GM23338 (cell line): ENCODE measurements around the gene TTYH1. TPM values are rescaled to one million over a fixed set of nuclear protein-coding genes. Genes with fewer than 3 reads are reported as not detected.
A peak's percentile ranks its signal among the peaks of the same experiment; 100 is the strongest.

Experiments
- ATAC-seq: fragments of 200-7000 bp; cut with Tn5 transposase; 3 replicates; pipeline ENCODE4 v1.9.1; 2020
- DNase-seq: peaks from one replicate; pipeline ENCODE4 v3.0.0-alpha.2; 2015; ENCODE audit warnings: low spot score
- H2AFZ ChIP-seq: fragments of 200-600 bp; sonication (generic); 2 replicates; pipeline ENCODE4 v1.8.0; 2016; ENCODE audit warnings: antibody characterized with exemption, mild to moderate bottlenecking, moderate library complexity
- H3F3A ChIP-seq: fragments of 200-600 bp; sonication (generic); replicated peaks from 2 replicates; pipeline ENCODE4 v1.8.0; 2017; ENCODE audit warnings: antibody characterized with exemption, mixed run types, low read depth
- H3K27ac ChIP-seq: fragments of 200-600 bp; sonication (generic); 2 replicates; pipeline ENCODE4 v1.6.1; 2016; ENCODE audit warnings: low read depth
- H3K27me3 ChIP-seq: fragments of 200-600 bp; sonication (generic); 2 replicates; pipeline ENCODE4 v1.8.0; 2016; ENCODE audit warnings: mild to moderate bottlenecking, mixed run types, moderate library complexity; ENCODE audit not compliant: insufficient read depth
- H3K36me3 ChIP-seq: fragments of 200-600 bp; sonication (generic); 2 replicates; pipeline ENCODE4 v1.8.0; 2016; ENCODE audit warnings: mild to moderate bottlenecking; ENCODE audit not compliant: insufficient read depth
- H3K4me1 ChIP-seq: fragments of 200-600 bp; sonication (generic); 2 replicates; pipeline ENCODE4 v1.8.0; 2016; ENCODE audit warnings: mild to moderate bottlenecking, moderate library complexity; ENCODE audit not compliant: insufficient read depth
- H3K4me2 ChIP-seq: fragments of 200-600 bp; sonication (generic); 2 replicates; pipeline ENCODE4 v1.7.1; 2017; ENCODE audit warnings: mixed run types
- H3K4me3 ChIP-seq: fragments of 200-600 bp; sonication (generic); 2 replicates; pipeline ENCODE4 v1.6.1; 2016; ENCODE audit warnings: mixed run types
- H3K79me2 ChIP-seq: fragments of 200-600 bp; sonication (generic); replicated peaks from 2 replicates; pipeline ENCODE4 v1.8.0; 2017; ENCODE audit warnings: mild to moderate bottlenecking; ENCODE audit not compliant: insufficient read depth
- H3K9me2 ChIP-seq: fragments of 200-600 bp; sonication (generic); 2 replicates; pipeline ENCODE4 v1.8.0; 2017; ENCODE audit not compliant: insufficient read depth
- H4K20me1 ChIP-seq: fragments of 200-600 bp; sonication (generic); replicated peaks from 2 replicates; pipeline ENCODE4 v1.8.0; 2017; ENCODE audit warnings: mild to moderate bottlenecking; ENCODE audit not compliant: insufficient read depth
- H3K27ac Mint-ChIP-seq: 2 replicates; pipeline ENCODE4 v1.8.0; 2020; ENCODE audit warnings: inconsistent platforms, mild to moderate bottlenecking, moderate library complexity, mixed read lengths
- H3K27me3 Mint-ChIP-seq: 3 replicates; pipeline ENCODE4 v1.8.0; 2022; ENCODE audit warnings: low read depth, mild to moderate bottlenecking, moderate library complexity, mixed read lengths, inconsistent platforms; ENCODE audit not compliant: insufficient read depth, poor library complexity
- H3K36me3 Mint-ChIP-seq: 3 replicates; pipeline ENCODE4 v1.8.0; 2021; ENCODE audit warnings: low read depth, mild to moderate bottlenecking, inconsistent platforms, moderate library complexity, mixed read lengths
- H3K4me1 Mint-ChIP-seq: 3 replicates; pipeline ENCODE4 v1.8.0; 2020; ENCODE audit warnings: mild to moderate bottlenecking, inconsistent platforms, mixed read lengths
- H3K4me3 Mint-ChIP-seq: 3 replicates; pipeline ENCODE4 v1.8.0; 2021; ENCODE audit warnings: moderate library complexity, mild to moderate bottlenecking, inconsistent platforms, mixed read lengths
- H3K9me3 Mint-ChIP-seq: 3 replicates; pipeline ENCODE4 v1.8.0; 2020; ENCODE audit warnings: moderate library complexity, mild to moderate bottlenecking, inconsistent platforms, mixed read lengths
- EZH2 ChIP-seq: fragments of 200-600 bp; sonication (generic); IDR thresholded peaks from one replicate; pipeline ENCODE4 v1.8.0; 2017; ENCODE audit warnings: antibody characterized with exemption, mild to moderate bottlenecking, low read depth; ENCODE audit not compliant: unreplicated experiment
- EZH2phosphoT487 ChIP-seq: fragments of 200-600 bp; sonication (generic); IDR thresholded peaks from one replicate; pipeline ENCODE4 v1.8.1; 2018; ENCODE audit warnings: antibody characterized with exemption; ENCODE audit not compliant: unreplicated experiment
- POLR2AphosphoS5 ChIP-seq: IDR thresholded peaks from 2 replicates; pipeline ENCODE4 v1.6.1; 2016; ENCODE audit warnings: antibody characterized with exemption, low read depth
- REST ChIP-seq: IDR thresholded peaks from one replicate; pipeline ENCODE4 v1.6.1; 2018; ENCODE audit warnings: antibody characterized with exemption; ENCODE audit not compliant: unreplicated experiment
- STAT1 ChIP-seq: IDR thresholded peaks from one replicate; pipeline ENCODE4 v1.6.1; 2016; ENCODE audit warnings: antibody characterized with exemption; ENCODE audit not compliant: unreplicated experiment
- ZNF331 ChIP-seq: fragments of 250-450 bp; sonication (Bioruptor Pico); IDR thresholded peaks from 2 replicates; pipeline ENCODE4 v1.5.0; 2020; ENCODE audit warnings: low read depth, mild to moderate bottlenecking, moderate library complexity
- ZNF462 ChIP-seq: fragments of 250-450 bp; sonication (Bioruptor Pico); IDR thresholded peaks from 2 replicates; pipeline ENCODE4 v1.5.0; 2020; ENCODE audit warnings: mild to moderate bottlenecking, moderate library complexity
- polyA plus RNA-seq: library from polyadenylated mRNA; unstranded; fragments of >200 nt; fragmentation: Nextera tagmentation; extraction: Ambion mirVana; gene quantifications from 2 replicates; pipeline ENCODE4 v1.2.1, GENCODE V29; 2016
- total RNA-seq: library from RNA; depleted of rRNA; stranded (reverse); fragments of >200 nt; shearing (Covaris generic); gene quantifications from 2 replicates; pipeline ENCODE4 v1.2.3, GENCODE V29; 2014
- TF ChIP-seq, protein P1 (sequence below): IDR thresholded peaks from 2 replicates; pipeline ENCODE4 v1.6.1; 2016; ENCODE audit warnings: antibody characterized with exemption

Gene TTYH1
- total and polyA plus RNA-seq, 2 experiments from 2014 or later = 18.2 to 40.8 TPM

DNA sequence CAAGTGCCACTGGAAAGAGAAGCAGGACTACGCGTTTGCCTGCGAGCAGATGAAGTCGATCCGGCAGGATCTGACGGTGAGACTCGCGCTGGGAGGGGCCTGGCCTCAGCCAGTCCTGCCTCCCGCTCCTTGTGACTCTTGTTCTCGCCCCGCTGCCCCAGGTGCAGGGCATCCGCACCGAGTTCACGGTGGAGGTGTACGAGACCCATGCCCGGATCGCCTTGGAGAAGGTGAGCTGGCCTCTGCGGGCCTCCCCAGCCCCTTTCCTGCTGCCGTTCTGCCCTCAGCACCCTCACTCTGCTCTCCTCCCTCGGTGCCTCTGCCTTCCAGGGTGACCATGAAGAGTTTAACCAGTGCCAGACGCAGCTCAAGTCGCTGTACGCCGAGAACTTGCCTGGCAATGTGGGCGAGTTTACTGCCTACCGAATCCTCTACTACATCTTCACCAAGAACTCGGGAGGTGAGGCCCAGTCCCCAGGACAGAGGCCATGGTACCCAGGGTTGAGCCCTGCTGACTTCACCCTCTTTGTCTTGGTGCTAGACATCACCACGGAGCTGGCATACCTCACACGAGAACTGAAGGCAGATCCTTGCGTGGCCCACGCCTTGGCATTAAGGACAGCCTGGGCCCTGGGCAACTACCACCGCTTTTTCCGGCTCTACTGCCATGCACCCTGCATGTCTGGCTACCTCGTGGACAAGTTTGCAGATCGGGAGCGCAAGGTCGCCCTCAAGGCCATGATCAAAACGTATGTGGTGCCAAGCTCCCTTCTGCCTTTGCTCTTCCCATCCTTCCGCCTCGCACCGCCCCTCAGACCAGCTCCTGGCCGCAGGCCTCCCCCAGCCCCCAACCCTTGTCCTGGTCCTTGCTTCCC lies 42.7 kb downstream of the TTYH1 start:
- Histone ChIP-seq H4K20me1 (peaks cover 6% of the 10 kb centered on the region; the same call in 1 of the 2 replicates), H2AFZ (no peak overlapping the region), H3K27ac (no peak overlapping the region), H3F3A (peaks cover 6% of the 10 kb centered on the region; the same call in 1 of the 2 replicates), H3K4me2 (no peak overlapping the region), H3K79me2 (peaks cover 6% of the 10 kb centered on the region; the same call in 1 of the 2 replicates), H3K27me3 (no peaks in the 10 kb centered on the region), H3K9me2 (no peaks in the 10 kb centered on the region), H3K4me1 (peaks cover 3% of the 10 kb centered on the region; the same call in 1 of the 2 replicates), H3K36me3 (peaks cover 27% of the 10 kb centered on the region), H3K4me3 (no peak overlapping the region)
- ATAC-seq (no peak), DNase-seq (no peak)
- Mint-ChIP-seq H3K27me3 (peaks cover 12% of the 10 kb centered on the region), H3K9me3 (no peaks in the 10 kb centered on the region), H3K4me1 (peaks cover 10% of the 10 kb centered on the region; the same call in 2 of the 3 replicates), H3K36me3 (peaks cover 77% of the 10 kb centered on the region), H3K27ac (no peak overlapping the region; the same call in 1 of the 2 replicates), H3K4me3 (no peak overlapping the region; the same call in 2 of the 3 replicates)
- TF ChIP-seq POLR2AphosphoS5 = no peak

GRCh38 chr19:54458648-54459281 lies 43.5 kb downstream of the TTYH1 start:
- Histone ChIP-seq H3K9me2 (no peaks in the 10 kb centered on the region), H3K27me3 (no peaks in the 10 kb centered on the region), H3K4me1 (peaks cover 3% of the 10 kb centered on the region; the same call in 1 of the 2 replicates), H4K20me1 (peaks cover 6% of the 10 kb centered on the region; the same call in 1 of the 2 replicates), H3K36me3 (peaks cover 20% of the 10 kb centered on the region), H3F3A (peaks cover 6% of the 10 kb centered on the region; the same call in 1 of the 2 replicates), H3K4me3 (no peak overlapping the region), H3K4me2 (no peak overlapping the region), H3K27ac (no peak overlapping the region), H2AFZ (no peak overlapping the region), H3K79me2 (peaks cover 3% of the 10 kb centered on the region; the same call in 1 of the 2 replicates)
- Mint-ChIP-seq H3K4me3 (no peak overlapping the region), H3K36me3 (peaks cover 70% of the 10 kb centered on the region), H3K27me3 (peaks cover 14% of the 10 kb centered on the region), H3K27ac (peak overlapping the region; percentile 71), H3K9me3 (peaks cover 2% of the 10 kb centered on the region; the same call in 1 of the 3 replicates), H3K4me1 (peaks cover 10% of the 10 kb centered on the region; the same call in 2 of the 3 replicates)
- no peak for ATAC-seq
- DNase-seq = no peak
- no peak for TF ChIP-seq STAT1
- no peak for TF ChIP-seq EZH2phosphoT487
- TF ChIP-seq, protein P1, sequence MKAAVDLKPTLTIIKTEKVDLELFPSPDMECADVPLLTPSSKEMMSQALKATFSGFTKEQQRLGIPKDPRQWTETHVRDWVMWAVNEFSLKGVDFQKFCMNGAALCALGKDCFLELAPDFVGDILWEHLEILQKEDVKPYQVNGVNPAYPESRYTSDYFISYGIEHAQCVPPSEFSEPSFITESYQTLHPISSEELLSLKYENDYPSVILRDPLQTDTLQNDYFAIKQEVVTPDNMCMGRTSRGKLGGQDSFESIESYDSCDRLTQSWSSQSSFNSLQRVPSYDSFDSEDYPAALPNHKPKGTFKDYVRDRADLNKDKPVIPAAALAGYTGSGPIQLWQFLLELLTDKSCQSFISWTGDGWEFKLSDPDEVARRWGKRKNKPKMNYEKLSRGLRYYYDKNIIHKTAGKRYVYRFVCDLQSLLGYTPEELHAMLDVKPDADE = no peak
- no peak for TF ChIP-seq REST
- no peak for TF ChIP-seq ZNF462 (CRISPR knock-in tag)
- no peak for TF ChIP-seq ZNF331 (CRISPR knock-in tag)
- no peak for TF ChIP-seq EZH2
